Thyroid gland (tissue), 4 donors: ENCODE measurements around the gene WWTR1. TPM values are rescaled to one million over a fixed set of nuclear protein-coding genes. Genes with fewer than 3 reads are reported as not detected.

Experiments
- DNase-seq, 2 donors: peaks; one replicate each; pipeline ENCODE4 v3.0.0-alpha.2; 2019
- H3K27ac ChIP-seq, 3 donors: fragments of 200-600 bp; sonication (generic); 1 replicate in 2 of 3; 2 replicates in 1 of 3; pipeline ENCODE4 v1.5.1; 2016 to 2019; ENCODE audit warnings: mild to moderate bottlenecking in 1 of 3, moderate library complexity in 1 of 3
- H3K27me3 ChIP-seq: fragments of 200-600 bp; sonication (generic); one replicate; pipeline ENCODE4 v1.5.1; 2019
- H3K36me3 ChIP-seq, 2 donors: fragments of 200-600 bp; sonication (generic); one replicate each; pipeline ENCODE4 v1.5.1; 2016 to 2019
- H3K4me1 ChIP-seq, 2 donors: fragments of 200-600 bp; sonication (generic); one replicate each; pipeline ENCODE4 v1.5.1; 2017 to 2019
- H3K4me3 ChIP-seq, 3 donors: fragments of 200-600 bp; sonication (generic); replicated peaks in 1 of 3; 1 replicate in 2 of 3; 2 replicates in 1 of 3; pipeline ENCODE4 v1.5.1; 2016; ENCODE audit warnings: mild to moderate bottlenecking in 1 of 3
- H3K9me3 ChIP-seq: fragments of 200-600 bp; sonication (generic); one replicate; pipeline ENCODE4 v1.5.1; 2017
- CTCF ChIP-seq, 6 experiments: fragments of 200-600 bp in 3 of 6; fragments of 450-650 bp in 3 of 6; sonication (generic) in 3 of 6; IDR thresholded peaks; one replicate each; pipeline ENCODE4 v1.5.1; 2016 to 2019; ENCODE audit warnings: antibody characterized with exemption in 6 of 6, mild to moderate bottlenecking in 2 of 6, inconsistent platforms in 1 of 6, moderate library complexity in 1 of 6
- POLR2A ChIP-seq, 2 donors: fragments of 450-650 bp; IDR thresholded peaks; one replicate each; pipeline ENCODE4 v1.6.1; 2017; ENCODE audit warnings: antibody characterized with exemption in 2 of 2, mild to moderate bottlenecking in 2 of 2, moderate library complexity in 1 of 2
- WGBS, 2 donors: methylation state at CpG; one replicate each; pipeline ENCODE4 v1.1.5; 2017; 5-methylcytosine and 5-hydroxymethylcytosine counted together
- intact Hi-C: fragments of 100-400 bp; cut with DNase I; formaldehyde crosslinking; loops from one replicate; pipeline ENCODE4 v1.15.1; 2023
- total RNA-seq, 4 donors: library from RNA; depleted of rRNA; stranded (reverse); fragments of >200 nt; gene quantifications; one replicate each; pipeline ENCODE4 v1.2.3, GENCODE V29; 2016

The WWTR1 gene
- total RNA-seq, 4 donors from 2014 or later = 56.7 to 87.6 (median 78.5) TPM

GRCh38 chr3:149660462-149660861 lies 2.6 kb upstream of the WWTR1 start:
- no peaks in the 10 kb centered on the region for H3K27me3 ChIP-seq
- H3K9me3 ChIP-seq = no peaks in the 10 kb centered on the region
- no peak overlapping the region for H3K4me3 ChIP-seq
- no peaks in the 10 kb centered on the region for H3K36me3 ChIP-seq
- no peak overlapping the region for H3K27ac ChIP-seq
- intact Hi-C loops = loop anchor here (10.0 kb wide), 1 partner anchor 54 kb away; no protein-coding TSS in a partner anchor
- 88 to 100% methylated on average over 1 of the region's 1 CpG for WGBS, 2 donors
- peaks cover 11 to 15% of the 10 kb centered on the region in 2 donors for H3K4me1 ChIP-seq
- no peak for TF ChIP-seq POLR2A (IDR thresholded peaks at IDR 0.05)
- no peak for TF ChIP-seq CTCF (IDR thresholded peaks at IDR 0.05)
- no peak for DNase-seq

GRCh38 chr3:149658744-149659497 lies 1.1 kb upstream of the WWTR1 start:
- peak overlapping the region in 2 of 3 donors; percentile 66 to 68 for H3K4me3 ChIP-seq
- no peaks in the 10 kb centered on the region for H3K9me3 ChIP-seq
- TF ChIP-seq CTCF (IDR thresholded peaks at IDR 0.05) = no peak
- no peak for TF ChIP-seq POLR2A (IDR thresholded peaks at IDR 0.05)
- peak overlapping the region; percentile 98 to 100 (median 99) for H3K27ac ChIP-seq
- intact Hi-C loops = loop anchor here (10.0 kb wide), 2 partner anchors 84 to 114 kb away; no protein-coding TSS in a partner anchor
- H3K4me1 ChIP-seq = peaks cover 27 to 28% of the 10 kb centered on the region in 2 donors
- 39 to 44% methylated on average over 24 of the region's 24 CpGs for WGBS, 2 donors
- H3K27me3 ChIP-seq = no peaks in the 10 kb centered on the region
- DNase-seq = peak in 1 of 2 donors; percentile 70
- no peaks in the 10 kb centered on the region for H3K36me3 ChIP-seq

GRCh38 chr3:149657321-149657925 lies 402 bp downstream of the WWTR1 start:
- peak; percentile 84 to 85 for DNase-seq
- peak overlapping the region; percentile 66 to 70 (median 68) for H3K4me3 ChIP-seq
- no peaks in the 10 kb centered on the region for H3K36me3 ChIP-seq
- TF ChIP-seq POLR2A (IDR thresholded peaks at IDR 0.05) (no peak), CTCF (IDR thresholded peaks at IDR 0.05) (peak in 1 of 6 experiments; percentile 12)
- H3K4me1 ChIP-seq = peaks cover 32 to 38% of the 10 kb centered on the region in 2 donors
- no peaks in the 10 kb centered on the region for H3K9me3 ChIP-seq
- no peaks in the 10 kb centered on the region for H3K27me3 ChIP-seq
- intact Hi-C loops = loop anchor here (10.0 kb wide), 2 partner anchors 83 to 113 kb away; no protein-coding TSS in a partner anchor
- WGBS, 2 donors = 0 to 1% methylated on average over 15 to 33 of the region's 41 CpGs
- peak overlapping the region; percentile 98 to 100 (median 99) for H3K27ac ChIP-seq

- Histone ChIP-seq H3K4me3 (peak overlapping the region in 1 of 3 donors; percentile 66), H3K4me1 (peaks cover 35 to 44% of the 10 kb centered on the region in 2 donors), H3K27ac (peak overlapping the region; percentile 98 to 100 (median 99)), H3K36me3 (no peaks in the 10 kb centered on the region), H3K27me3 (no peaks in the 10 kb centered on the region), H3K9me3 (no peaks in the 10 kb centered on the region)
- WGBS, 2 donors = 39 to 46% methylated on average over 2 of the region's 2 CpGs
- DNase-seq = peak in 1 of 2 donors; percentile 25
- TF ChIP-seq CTCF (IDR thresholded peaks at IDR 0.05) (no peak), POLR2A (IDR thresholded peaks at IDR 0.05) (peak in 1 of 2 donors; percentile 15)
- intact Hi-C loops = loop anchor here (10.0 kb wide), 2 partner anchors 81 to 111 kb away; no protein-coding TSS in a partner anchor
Measured at GRCh38 chr3:149655826-149656574, 1.8 kb downstream of the WWTR1 start.
